HG03460 (cell line): ENCODE data around the gene TAS2R30.
"Not testable (repeated sequence)": the region's sequence is repeated elsewhere in the genome, so short reads cannot be mapped to it uniquely, and the experiment has no call there.

Experiments used
- ATAC-seq: cut with Tn5 transposase; IDR thresholded peaks from one replicate; pipeline ENCODE4 v1.9.1; 2021; ENCODE audit not compliant: unreplicated experiment

Gene TAS2R30

GRCh38 chr12:11130999-11131398 is 3.4 kb downstream of the TAS2R30 start:
- no peak for ATAC-seq

DNA sequence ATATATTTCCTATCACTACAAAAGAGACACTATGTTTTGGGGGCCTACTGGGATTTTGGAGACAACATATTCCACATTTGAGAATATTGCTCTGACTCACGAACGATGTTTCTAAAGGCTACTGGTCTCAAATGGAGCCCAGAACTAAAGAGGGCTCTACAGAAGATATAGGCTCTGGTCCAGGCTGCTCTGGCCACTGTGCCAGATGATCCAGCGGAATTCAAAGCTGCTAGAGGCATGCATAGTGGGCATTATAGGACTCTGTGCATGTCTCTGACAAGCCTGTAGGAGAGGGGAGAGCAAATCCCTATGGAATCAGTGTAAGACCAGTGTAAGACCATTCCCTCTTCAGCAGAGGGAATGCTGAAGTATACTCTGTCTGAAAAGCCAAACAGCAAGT is 4.1 kb downstream of the TAS2R30 start:
- no peak for ATAC-seq

- not testable (repeated sequence) for ATAC-seq
Measured at GRCh38 chr12:11114130-11114529, 20.3 kb downstream of the TAS2R30 start.

- ATAC-seq: not testable (repeated sequence)
Measured at GRCh38 chr12:11111213-11111612, 23.2 kb downstream of the TAS2R30 start.

- ATAC-seq: no peak
Measured at GRCh38 chr12:11108862-11109261, 25.6 kb downstream of the TAS2R30 start.

- no peak for ATAC-seq
Measured at GRCh38 chr12:11107719-11108118, 26.7 kb downstream of the TAS2R30 start.

GRCh38 chr12:11106288-11106687 is 28.2 kb downstream of the TAS2R30 start:
- no peak for ATAC-seq

- no peak for ATAC-seq
Measured at GRCh38 chr12:11105546-11105945, 28.9 kb downstream of the TAS2R30 start.

- not testable (repeated sequence) for ATAC-seq
Measured at GRCh38 chr12:11094910-11095309, 39.5 kb downstream of the TAS2R30 start.

DNA sequence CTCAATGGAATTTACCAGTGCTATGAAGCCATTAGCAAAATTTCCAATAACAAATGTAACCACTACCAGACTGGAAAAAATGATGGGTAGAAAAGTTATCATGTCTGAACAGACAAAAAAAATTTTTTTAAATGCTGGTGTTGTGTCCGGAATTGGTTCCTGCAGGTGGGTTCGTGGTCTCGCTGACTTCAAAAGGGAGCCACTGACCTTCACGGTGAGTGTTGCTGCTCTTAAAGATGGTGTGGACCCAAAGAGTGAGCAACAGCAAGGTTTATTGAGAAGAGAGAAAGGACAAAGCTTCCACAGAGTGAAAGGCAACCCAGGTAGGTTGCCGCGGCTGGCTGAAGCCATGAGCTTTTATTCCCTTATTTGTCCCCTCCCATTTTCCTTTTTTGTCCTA is 42.3 kb downstream of the TAS2R30 start, which contains the start of gene TAS2R43:
Gene TAS2R43, minus strand, starts transcription at position 186 of the 400 bp plus-strand sequence. Its CDS starts 84 bp downstream, at position 102.
- ATAC-seq: no peak

GRCh38 chr12:11089246-11089645 is 45.2 kb downstream of the TAS2R30 start:
- no peak for ATAC-seq

GRCh38 chr12:11085419-11085818 is 49.0 kb downstream of the TAS2R30 start:
- no peak for ATAC-seq
